ENCODE measurements around the gene TLE3. TPM values are rescaled to one million over a fixed set of nuclear protein-coding genes. Genes with fewer than 3 reads are reported as not detected.

Gene TLE3
- total and polyA plus RNA-seq, 10 donors = 23.7 to 141 (median 104) TPM

DNA sequence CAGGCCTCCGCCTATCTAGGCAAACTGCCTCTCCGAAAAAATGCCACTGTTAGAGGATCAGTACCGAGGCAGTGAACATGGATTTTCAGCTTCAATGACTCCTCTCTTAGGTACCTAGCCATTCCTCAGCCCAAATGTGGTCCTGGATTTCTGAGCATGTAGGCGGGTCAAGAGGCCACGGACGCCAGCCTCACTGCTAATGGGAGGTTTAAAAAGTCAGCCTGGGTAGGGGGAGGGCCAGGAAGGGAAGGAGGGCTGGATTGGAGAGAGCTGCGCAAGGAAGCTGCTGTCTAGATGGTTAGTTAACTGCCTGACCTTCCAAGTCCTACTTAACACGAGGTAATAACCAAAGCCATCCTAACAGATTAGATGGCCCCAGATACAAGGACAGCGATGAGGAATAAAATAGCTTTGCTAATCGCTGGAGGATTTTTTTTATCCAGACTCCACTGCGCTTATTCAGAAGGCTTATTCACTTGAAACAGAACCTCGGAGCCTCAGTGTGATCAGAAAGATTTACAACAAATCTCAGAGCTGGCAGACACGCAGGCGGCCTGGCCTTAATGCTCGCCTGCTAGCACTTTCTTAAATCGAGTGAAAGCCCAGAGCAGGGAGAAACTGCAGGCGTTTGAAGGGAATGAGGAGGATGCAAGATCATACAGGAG lies 34.3 kb downstream of the TLE3 start:
- intact Hi-C loops (cut with DNase I; ENCODE audit: low total_unique reads) = no loop called here
- TF ChIP-seq CTCF (IDR thresholded peaks at IDR 0.05 in 8 of 11, conservative IDR thresholded peaks at IDR 0.05 in 3 of 11) (no peak), POLR2A (IDR thresholded peaks at IDR 0.05) (no peak), POLR2AphosphoS5 (IDR thresholded peaks at IDR 0.05) (no peak)
- no peaks in the 10 kb centered on the region for H3K27me3 ChIP-seq (replicated peaks in 1 of 7)
- no peaks in the 10 kb centered on the region for H3K9me3 ChIP-seq
- no peak overlapping the region for H3K4me3 ChIP-seq
- DNase-seq = peak; percentile 23
- H3K4me1 ChIP-seq = peaks cover 0 to 13% (median 0%) of the 10 kb centered on the region in 6 donors
- H3K27ac ChIP-seq = no peak overlapping the region
- H3K36me3 ChIP-seq = peaks cover 6 to 100% (median 91%) of the 10 kb centered on the region in 6 donors
- WGBS, 5 donors = 88 to 94% (median 90%) methylated on average over 17 of the region's 17 CpGs

GRCh38 chr15:70062321-70062956 lies 35.3 kb downstream of the TLE3 start:
- DNase-seq = peak; percentile 62
- Histone ChIP-seq H3K4me3 (no peak overlapping the region), H3K9me3 (no peaks in the 10 kb centered on the region), H3K27me3 (replicated peaks in 1 of 7) (no peaks in the 10 kb centered on the region), H3K36me3 (peaks cover 12 to 100% (median 96%) of the 10 kb centered on the region in 6 donors), H3K4me1 (peaks cover 0 to 13% (median 0%) of the 10 kb centered on the region in 6 donors), H3K27ac (no peak overlapping the region)
- TF ChIP-seq CTCF (IDR thresholded peaks at IDR 0.05 in 8 of 11, conservative IDR thresholded peaks at IDR 0.05 in 3 of 11) (no peak), POLR2AphosphoS5 (IDR thresholded peaks at IDR 0.05) (peak in 1 of 3 donors; percentile 61)
- 82 to 87% (median 85%) methylated on average over 29 of the region's 29 CpGs for WGBS, 5 donors
- intact Hi-C loops (cut with DNase I; ENCODE audit: low total_unique reads) = no loop called here

DNA sequence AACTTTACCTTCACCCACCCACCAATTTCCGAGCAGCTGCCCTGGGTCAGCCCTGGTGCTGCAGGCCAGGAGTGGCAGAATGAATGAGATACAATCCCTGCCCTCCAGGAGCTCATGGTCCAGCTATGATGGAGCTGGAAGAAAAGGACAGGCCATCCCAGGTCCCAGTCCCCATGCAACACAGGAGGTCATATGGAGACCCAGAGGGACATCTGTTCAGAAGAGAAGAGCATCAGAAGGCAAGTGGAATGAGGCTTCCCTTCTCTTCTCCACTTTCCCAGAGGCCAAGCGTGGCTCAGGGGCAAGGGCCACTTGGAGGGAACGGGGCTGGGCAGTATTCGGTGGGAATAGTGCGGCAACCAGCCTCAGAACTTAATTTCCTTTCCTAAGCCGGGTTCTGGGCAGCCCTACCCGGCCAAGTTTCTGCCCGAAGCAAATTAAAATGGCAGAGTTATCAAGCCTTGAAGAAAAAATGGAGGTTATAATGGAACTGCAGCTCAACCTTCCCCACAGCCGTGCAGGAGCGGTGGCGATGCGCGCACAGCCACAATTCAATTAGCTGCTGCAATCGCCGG lies 35.9 kb downstream of the TLE3 start:
- no peak for DNase-seq
- no peak overlapping the region for H3K27ac ChIP-seq
- H3K27me3 ChIP-seq (replicated peaks in 1 of 7) = no peaks in the 10 kb centered on the region
- H3K4me1 ChIP-seq = peaks cover 0 to 13% (median 0%) of the 10 kb centered on the region in 6 donors
- 86 to 96% (median 88%) methylated on average over 15 of the region's 15 CpGs for WGBS, 5 donors
- no peak overlapping the region for H3K4me3 ChIP-seq
- peaks cover 12 to 100% (median 97%) of the 10 kb centered on the region in 6 donors for H3K36me3 ChIP-seq
- TF ChIP-seq CTCF (IDR thresholded peaks at IDR 0.05 in 8 of 11, conservative IDR thresholded peaks at IDR 0.05 in 3 of 11) = no peak
- H3K9me3 ChIP-seq = no peaks in the 10 kb centered on the region
- intact Hi-C loops (cut with DNase I; ENCODE audit: low total_unique reads) = no loop called here

DNA sequence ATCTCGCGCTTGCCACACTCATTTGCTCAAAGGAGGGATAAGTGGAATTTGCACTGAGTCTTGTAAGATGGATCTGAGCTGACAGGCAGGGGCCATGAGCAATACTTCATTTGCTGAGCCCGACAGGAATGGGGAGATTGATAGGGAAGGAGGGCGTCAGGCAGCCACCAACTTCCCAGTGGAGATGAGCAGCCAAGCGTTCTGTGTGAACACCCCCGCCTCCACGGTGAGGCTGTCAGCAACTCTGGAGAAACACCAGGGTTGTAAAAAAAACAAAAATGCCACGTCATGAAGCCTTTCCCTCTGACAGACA lies 36.8 kb downstream of the TLE3 start:
- peaks cover 12 to 100% (median 97%) of the 10 kb centered on the region in 6 donors for H3K36me3 ChIP-seq
- intact Hi-C loops (cut with DNase I; ENCODE audit: low total_unique reads) = no loop called here
- no peak for TF ChIP-seq POLR2A (IDR thresholded peaks at IDR 0.05)
- no peak for TF ChIP-seq CTCF (IDR thresholded peaks at IDR 0.05 in 8 of 11, conservative IDR thresholded peaks at IDR 0.05 in 3 of 11)
- no peak for TF ChIP-seq POLR2AphosphoS5 (IDR thresholded peaks at IDR 0.05)
- peaks cover 0 to 13% (median 0%) of the 10 kb centered on the region in 6 donors for H3K4me1 ChIP-seq
- H3K27me3 ChIP-seq (replicated peaks in 1 of 7) = no peaks in the 10 kb centered on the region
- H3K9me3 ChIP-seq = no peaks in the 10 kb centered on the region
- WGBS, 5 donors = 89 to 95% (median 94%) methylated on average over 8 of the region's 8 CpGs
- no peak overlapping the region for H3K4me3 ChIP-seq
- no peak overlapping the region for H3K27ac ChIP-seq
- no peak for DNase-seq

Data from spleen (tissue), 11 donors.